C4-2B (cell line): ENCODE measurements around the gene SFMBT1.

ENCODE experiments used
- ZFX ChIP-seq: fragments of 450-650 bp; IDR thresholded peaks from 2 replicates; pipeline ENCODE4 v1.6.1; 2017
- TF ChIP-seq, protein P1 (sequence below): fragments of 450-650 bp; conservative IDR thresholded peaks from 2 replicates; pipeline ENCODE4 v1.5.1; 2017; ENCODE audit warnings: mild to moderate bottlenecking

DNA sequence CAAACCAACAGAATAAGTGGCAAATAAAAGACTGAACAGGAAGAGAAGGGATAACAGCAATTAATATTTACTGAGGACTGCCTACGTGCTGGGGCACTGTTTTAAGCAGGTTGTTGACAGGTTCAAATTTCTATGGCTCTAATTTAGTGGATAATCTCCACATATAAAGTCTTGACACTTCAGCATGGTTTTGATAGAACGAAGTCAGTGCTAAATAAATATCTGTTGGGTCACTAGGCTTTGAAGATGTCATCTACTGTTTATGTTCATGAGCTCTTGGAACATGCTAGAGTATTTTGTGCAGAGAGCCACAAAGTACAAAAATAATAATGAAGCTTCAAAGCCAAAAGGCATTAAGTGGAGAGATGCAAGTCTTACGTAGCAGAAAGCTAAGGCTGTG lies 74.0 kb downstream of the SFMBT1 start:
- TF ChIP-seq, protein P1, sequence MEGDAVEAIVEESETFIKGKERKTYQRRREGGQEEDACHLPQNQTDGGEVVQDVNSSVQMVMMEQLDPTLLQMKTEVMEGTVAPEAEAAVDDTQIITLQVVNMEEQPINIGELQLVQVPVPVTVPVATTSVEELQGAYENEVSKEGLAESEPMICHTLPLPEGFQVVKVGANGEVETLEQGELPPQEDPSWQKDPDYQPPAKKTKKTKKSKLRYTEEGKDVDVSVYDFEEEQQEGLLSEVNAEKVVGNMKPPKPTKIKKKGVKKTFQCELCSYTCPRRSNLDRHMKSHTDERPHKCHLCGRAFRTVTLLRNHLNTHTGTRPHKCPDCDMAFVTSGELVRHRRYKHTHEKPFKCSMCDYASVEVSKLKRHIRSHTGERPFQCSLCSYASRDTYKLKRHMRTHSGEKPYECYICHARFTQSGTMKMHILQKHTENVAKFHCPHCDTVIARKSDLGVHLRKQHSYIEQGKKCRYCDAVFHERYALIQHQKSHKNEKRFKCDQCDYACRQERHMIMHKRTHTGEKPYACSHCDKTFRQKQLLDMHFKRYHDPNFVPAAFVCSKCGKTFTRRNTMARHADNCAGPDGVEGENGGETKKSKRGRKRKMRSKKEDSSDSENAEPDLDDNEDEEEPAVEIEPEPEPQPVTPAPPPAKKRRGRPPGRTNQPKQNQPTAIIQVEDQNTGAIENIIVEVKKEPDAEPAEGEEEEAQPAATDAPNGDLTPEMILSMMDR = no peak
- TF ChIP-seq ZFX = no peak
